HK-2 (cell line): ENCODE data around the gene EFR3B.

Source experiments
- DNase-seq: peaks from one replicate; pipeline ENCODE4 v3.0.0-alpha.2; 2018; ENCODE audit not compliant: unreplicated experiment

The EFR3B gene

DNA sequence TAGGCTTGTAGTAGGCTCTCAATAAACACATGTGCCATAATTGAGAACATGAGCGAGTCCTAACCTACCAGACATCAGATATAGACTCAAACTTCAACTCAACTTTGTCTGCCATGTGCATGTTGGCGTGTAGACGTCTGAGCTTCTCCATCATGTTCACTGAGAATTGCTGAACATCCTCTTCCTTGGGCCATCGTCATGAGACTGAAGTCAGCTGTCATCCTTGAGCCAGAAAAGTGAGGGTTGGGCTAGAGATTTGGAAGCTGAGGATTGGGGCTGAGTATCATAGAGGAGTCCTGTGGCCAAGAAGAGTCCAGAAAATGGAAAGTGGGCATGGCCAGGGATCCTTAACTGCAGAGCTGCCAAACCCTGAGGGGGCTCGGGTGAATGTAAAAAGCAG is 7.8 kb upstream of the EFR3B start:
- DNase-seq: no peak

DNA sequence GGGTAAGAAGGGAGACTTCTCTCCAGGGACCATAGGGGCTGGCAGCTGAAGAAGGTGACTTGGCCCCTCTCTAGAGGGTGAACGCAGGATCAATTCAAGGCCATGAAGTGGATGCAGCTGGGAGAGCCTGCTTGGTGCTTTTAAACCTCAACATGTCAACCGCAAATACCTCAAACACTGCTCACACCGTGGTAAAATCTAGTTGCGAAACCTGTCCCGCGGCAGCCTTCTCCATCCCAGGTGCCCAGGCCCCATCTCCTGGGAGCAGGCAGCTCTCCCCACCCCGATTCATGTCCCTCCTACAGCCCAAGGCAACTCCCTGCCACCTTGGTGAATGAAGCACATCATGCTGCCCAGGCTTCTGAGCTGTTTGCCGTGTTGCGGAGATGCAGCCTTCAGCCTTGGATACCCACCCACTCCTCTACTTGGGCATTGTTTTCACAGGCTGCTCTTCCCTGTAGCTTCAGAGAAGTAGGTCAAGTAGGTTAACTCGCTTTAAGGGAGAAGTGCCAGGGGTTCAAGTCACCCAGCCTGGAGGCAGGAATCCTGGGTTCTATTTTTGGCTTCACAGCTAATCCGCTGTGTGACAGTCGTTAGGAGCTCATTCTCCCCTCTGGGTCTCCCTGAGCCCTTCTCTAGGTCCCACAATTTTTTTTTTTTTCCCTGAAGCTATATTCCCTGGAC is 6.2 kb upstream of the EFR3B start:
- DNase-seq: no peak

DNA sequence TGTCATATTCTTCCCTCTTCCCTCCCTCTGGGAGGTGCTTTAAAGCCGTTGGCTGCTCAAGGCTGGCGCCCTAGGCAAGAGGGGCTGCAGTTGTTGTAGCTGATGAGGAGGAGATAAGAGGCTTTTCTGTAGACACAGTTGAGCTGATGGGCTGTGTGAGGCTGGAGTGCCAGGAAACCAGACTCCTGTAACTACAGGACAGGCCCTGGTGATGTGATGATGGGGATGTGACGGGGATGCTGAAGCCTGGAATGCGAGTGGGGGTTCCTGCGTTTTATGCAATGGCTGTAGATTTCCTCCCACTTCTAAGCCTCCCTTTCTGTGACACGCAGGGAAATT is 5.7 kb upstream of the EFR3B start:
- DNase-seq: no peak

DNA sequence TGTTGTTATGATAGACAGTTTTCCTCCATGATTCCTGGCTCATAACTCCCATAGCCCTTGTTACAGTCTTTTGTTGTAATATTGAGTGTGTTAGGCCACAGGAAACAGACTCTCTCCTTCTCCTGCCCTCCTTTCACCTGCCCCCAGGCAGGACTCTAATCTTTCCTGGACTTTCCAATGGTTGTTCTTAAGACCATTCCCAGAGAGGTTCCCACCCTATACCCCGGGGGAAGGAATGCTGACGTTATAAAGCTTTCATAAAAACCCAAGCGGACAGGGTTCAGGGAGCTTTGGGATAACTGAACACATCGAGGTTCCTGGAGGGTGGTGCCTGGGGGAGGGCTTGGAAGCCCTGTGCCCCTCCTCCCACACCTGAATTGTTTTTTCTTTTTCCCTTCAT is 2.8 kb upstream of the EFR3B start:
- no peak for DNase-seq

DNA sequence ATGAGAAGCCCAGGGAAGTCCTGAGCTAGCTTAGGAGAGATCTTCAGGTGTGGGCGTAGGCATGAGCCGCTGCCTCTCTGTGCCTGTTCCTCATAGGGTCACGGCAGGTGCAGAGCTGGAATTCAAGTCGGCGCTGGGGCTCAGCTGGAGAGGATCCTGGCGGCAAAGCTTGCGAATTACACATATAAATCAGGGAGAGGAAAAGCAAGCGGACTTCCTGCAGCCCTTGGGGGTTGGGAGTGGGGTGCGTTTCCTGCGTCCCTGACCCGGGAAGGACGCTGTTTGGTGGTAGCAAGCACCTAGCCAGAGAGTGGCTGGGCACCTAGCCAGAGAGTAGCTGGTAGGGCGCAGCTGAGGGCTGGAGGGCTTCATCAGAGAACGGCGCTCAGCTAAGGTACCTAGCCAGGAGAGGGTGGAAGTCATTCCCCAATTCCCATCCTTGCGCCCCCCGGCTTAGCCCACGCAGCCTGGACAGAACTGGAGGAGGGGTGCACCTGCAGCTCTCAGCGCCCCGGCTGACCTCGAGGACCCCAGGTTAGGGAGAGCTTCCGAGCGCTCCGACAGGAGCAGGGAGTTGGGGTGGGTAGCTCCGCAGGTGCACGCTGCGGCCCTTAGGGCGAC is 459 bp upstream of the EFR3B start:
- DNase-seq: peak; percentile 51

DNA sequence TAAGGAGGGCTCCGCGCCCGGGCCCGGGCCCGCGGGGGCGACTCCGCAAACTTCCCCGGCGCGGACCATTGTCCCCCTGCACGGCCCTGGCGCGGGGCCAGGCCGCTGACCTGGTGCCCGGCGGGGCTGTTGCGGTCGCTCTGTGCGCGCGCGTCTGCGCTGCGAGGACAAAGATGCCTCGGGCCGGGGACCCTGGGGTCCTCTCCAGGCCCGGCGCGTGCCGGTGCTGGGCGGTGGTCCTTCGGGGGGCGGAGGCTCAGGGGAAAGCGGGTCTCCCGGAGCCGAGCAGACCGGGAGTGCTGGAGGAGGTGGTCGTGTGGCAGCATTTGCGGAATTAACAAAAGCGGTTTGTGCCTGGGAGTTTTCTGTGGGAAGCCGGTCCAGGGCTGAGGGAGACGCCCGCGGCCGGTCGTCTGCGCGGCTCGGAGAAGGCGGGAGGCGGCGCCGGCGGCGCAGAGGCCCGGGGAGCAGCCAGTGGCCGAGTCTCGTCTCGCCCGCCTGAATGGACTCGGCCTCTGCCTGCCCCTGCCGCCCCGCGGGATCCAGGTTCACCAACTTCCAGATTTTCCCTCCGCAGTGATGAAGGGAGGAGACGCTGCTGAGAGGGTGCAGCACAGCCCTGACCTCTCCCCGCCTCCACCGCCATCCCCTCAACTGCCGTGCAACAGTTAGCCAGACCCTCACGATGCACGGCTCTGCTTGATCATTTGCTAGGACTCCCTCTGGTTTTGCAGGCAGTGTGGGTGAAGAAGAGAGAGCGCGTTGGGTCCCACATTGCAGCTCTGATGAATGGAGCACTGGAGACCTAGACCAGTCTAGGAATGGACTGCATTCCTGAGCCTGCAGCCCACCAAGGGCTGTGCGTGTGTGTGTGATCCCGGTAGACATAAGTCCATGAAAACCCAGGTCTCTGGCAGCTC is 705 bp downstream of the EFR3B start:
- DNase-seq: peak; percentile 36

DNA sequence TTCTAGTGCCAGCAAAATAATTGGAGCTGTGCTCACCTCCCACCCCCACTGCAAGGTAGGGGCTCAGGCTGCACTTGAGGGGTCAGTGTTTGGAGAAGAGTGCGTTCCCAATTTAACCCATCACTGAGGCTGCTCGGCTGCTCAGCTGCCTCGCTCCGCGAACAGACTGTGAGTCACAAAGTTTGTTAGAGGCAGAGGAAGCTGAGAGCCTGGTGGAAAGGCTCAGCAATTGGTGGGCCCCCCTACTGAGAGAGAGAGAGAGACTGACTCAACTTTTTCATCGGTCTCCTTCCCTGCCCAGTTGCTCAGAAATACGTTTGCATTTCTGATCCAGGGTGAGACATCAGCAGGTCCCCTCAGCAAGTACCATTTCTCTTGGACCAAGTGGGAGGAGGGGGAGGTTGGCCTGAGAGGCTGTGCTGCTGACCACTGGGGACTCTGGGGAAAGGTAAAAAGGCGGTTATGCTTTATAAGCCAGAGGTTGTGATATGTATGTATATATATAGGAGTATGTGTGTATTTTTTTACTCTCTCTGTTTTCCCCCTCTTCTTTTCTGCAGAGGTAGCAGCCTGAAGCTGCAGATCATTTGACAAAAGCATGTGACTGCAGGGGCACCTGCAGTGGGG is 1.5 kb downstream of the EFR3B start:
- peak; percentile 66 for DNase-seq

DNA sequence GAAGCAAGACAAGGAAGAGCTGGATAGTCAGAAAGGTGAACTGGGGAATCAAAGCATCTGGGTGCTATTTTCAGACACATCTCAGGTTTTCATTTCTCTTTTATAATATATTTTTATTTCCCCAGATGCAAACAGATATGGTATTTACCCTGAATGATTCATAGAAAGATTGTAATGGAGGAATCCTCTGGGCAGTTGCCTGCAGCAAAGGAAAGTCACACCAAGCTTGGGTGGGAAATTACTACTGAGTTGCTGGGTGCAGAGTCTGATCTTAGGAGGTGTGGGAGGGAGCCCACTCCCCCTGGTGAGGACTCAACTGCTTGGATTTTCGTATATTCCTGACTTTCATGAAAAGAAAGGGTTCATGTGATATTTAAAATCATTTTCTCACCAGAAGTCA is 2.1 kb downstream of the EFR3B start:
- DNase-seq: no peak

DNA sequence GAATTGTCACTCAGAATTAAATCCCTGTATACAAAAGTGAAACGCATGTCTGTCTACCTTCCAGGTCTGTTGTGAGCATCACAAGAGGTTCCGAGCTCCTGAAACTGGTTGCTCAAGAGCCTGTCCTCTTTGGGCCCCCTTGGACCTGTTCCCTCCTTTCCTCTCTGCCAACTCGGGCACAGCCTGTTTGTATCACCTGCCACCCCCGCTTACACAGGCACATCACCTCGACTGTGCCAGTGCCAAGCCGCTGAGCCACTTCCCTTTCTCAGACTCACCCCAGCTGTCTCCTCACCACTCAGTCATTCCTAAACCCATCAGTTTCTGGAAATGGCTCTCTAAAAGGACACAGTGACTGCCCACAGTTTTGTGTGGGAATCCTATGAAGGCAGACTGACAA is 3.1 kb downstream of the EFR3B start:
- no peak for DNase-seq

DNA sequence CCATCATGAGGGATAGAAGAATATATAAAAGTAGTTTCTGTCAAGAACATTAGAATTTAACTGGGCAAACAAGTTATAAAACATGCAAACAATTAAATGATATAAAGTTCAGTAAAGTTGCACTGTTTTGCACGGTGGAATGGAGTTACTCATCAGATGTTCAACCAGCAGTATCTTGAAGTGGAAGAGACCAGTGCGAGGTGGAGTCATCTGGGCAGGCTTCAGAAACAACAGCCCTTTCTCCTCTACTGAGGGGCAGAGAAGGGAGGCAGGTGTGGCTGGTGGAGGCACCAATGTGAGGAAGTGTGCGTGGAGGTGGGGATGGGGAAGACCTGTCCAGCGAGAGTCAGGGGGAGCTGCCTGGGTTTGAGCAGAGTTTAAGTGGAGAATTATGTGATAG is 7.5 kb downstream of the EFR3B start:
- DNase-seq: no peak

DNA sequence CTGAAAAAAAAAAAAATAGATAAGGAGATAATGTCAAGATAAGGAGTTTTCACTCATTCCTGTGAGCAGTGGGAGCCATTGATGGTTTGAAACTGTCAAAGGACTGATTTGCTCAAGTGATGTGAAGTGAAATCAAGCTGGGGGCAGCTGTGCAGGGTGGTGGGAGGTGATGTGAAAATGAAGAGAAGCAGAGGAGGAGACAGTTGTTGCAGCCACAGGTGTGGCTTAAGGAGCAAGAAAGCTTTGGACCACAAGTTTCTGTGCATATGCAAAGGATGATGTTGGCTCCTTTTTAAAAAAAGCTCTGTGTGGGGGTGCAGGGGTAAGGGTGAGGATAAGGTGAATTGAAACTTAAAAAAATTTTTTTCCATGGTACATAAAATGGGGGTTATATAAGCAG is 8.3 kb downstream of the EFR3B start:
- no peak for DNase-seq

DNA sequence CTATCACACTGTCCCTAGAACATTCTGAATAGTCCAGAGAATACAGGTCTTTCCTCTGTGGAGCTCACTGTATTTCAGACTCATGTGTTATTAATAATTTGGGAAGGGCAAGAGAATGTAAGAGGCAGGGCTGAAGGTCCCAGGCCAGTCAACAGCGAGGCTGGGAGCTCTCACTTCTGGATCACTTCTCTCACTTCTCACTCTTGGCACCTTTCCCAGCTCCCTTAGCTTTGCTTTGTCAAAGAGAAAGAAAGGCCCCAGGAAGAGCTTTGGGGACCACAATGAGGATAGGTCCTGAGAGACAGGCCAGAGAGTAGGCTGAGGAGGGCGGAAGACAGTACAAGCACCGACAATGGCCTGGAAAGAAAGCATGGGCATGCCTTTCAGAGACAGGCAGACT is 11.2 kb downstream of the EFR3B start:
- DNase-seq: no peak

DNA sequence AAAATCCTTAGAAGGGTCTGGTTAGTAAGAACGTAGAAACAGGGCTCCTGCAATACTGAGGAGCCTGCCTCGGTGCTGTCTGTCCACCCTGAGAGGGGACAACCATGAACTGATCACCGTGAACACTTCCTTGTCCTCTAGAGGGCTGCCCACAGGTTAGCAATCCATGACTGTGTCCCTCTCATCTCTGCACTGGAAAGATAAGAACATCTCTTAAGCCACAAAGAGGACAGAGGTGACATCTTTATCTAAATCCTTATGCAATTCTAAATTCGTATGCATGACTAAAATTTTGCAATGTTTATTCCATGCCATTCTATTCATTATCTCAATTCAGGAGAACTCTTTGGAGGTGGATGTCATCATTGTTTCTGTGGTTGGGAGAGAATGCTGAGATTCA is 12.8 kb downstream of the EFR3B start:
- no peak for DNase-seq

DNA sequence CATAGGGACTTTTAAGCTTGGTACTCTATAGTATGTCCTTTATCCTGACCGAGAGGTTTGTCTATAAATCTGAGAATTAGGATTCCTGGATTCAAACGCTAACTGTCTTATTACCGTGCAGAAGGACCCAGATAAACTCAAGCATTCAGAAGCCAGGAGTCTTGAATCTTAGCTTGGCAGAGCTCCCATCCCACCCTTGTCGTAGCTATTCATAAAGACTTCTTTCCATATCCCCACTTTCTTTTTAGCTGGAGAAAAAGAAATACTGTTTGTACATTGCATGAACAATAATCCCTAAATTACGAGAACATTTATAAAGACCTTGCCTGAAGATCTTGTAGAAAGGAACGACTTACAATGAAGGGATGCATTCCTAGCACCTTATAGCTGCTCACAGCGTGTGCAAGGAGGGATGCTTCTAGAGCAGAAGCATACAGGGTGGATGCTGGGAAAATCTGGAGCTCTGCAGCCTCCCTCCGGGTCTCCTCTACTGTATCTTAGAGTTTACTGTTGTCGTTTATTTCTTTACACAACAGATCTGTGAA is 13.6 kb downstream of the EFR3B start:
- DNase-seq: no peak

DNA sequence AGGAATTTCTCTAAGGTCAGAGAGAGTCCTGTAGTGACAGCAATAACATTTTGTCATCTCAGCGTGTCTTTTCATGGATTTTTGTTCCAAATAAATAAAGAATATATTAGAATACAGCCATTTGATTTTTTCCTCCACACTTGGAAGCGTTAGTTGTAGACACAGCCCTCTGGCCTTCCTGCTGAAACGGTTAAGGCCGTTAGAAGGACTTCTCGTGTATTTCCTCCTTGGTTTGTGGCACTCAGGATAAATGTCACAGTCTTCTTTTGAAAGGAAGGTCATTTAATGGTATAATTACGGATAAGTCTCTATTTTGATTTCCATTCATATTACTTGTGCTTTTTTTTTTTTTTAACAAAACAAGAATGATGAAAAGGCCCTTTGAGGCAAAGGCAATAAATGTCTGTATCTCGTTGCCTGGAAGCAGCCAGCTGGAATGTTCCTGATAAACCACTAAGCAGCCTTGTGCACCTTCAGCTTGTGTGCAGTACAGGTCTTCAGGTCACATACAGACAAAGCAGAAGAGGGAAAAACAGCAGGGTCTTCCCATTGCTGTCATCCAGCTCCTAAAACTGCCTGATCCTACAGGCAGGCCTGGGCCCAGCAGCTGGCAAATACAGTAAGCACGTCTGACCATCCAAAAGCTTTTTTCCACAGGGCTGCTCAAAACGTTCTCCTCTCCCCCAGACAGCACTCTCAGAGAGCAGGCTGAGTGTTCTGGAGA is 14.4 kb downstream of the EFR3B start:
- DNase-seq: no peak

DNA sequence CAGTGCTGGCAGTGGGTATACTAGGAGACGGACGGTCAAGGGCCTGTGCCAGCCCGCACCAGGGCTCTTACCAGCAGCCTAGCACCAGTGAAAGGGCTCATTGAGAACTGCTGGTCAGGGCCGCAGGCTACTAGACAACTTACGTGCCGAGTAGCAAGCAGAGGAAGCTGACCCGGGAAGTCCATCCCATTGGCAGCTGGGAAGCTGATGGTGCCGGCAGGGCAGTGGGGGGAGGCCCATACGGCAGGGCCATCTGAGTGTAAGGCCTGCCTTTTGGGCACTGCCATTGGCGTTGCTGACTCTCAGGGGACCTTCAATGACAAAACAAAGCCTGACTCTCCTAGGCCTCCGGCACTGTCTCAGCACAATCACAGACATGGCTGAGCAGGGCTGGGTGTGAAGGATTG is 20.6 kb downstream of the EFR3B start:
- no peak for DNase-seq

DNA sequence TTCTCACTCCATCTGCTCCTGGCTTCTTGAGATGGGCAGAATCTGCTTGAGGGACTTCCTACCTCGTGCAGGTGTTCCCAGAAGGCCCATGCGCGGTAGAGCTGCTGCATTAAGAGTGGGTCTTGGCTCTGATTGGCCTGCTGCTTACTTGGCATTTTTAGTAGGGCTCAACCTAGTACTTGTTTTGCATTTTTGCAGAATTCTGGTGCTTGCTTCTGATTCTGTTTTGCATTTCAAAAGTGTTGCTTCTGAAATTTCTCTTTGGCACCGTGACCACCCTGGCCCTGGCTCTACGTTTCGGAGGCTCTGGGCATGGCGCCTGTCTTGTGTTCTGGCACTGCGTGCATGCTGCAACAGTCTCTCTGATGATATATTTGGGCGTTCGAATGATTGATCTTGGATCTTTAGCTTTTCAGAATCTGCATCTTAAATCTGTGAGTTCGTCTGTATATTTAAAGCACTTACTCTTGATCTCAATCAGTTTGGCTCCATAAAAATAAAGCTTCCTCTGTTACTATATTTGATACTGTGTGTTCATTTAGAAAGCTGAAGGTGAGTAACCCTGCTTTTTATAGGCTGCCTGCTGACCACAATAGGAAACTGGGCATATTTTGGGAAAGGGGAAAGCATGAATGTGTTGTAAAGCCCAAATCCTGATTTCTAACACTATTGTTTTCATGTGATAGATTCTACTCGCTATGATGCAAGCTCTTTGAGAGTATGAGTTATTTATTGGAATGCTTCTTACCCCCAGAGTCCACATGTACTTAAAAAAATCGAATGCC is 22.2 kb downstream of the EFR3B start:
- no peak for DNase-seq

DNA sequence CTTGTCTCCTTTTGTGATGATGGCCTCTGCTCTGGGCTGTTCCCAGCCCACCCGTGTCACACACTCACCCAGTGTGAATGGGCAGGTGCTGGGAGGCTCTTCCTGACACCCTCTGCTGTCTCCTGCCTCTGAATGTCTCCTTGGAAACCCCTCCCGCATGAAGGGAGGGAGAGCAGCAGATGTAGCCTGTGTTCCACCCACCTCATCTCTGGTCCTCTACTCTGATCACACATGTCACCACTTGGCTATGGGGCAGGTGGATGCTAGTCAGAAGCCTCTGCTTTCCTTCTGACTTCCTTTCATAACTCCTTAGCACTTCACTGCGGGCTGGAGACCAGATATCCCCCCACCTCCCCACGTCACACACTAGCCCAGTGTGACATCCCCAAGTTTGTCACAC is 23.9 kb downstream of the EFR3B start:
- no peak for DNase-seq

DNA sequence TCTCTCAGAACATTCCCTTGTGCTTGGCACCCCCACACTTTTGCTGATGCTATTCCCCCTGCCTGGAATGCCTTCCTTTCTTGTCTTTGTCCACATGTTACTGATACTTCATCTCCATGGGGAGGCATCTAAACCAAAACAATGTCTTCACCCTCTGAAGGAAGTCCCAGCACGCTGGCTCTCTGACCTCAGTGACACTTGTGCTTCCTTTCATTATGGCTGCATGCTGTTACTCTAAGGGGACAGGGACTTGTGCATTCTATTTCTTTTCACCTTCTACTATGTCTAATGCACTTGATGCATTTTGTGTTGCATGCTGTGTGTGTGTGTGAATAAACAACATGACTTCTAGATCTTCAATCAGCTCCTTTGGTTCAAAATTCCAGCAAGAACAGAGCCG is 24.6 kb downstream of the EFR3B start:
- no peak for DNase-seq

DNA sequence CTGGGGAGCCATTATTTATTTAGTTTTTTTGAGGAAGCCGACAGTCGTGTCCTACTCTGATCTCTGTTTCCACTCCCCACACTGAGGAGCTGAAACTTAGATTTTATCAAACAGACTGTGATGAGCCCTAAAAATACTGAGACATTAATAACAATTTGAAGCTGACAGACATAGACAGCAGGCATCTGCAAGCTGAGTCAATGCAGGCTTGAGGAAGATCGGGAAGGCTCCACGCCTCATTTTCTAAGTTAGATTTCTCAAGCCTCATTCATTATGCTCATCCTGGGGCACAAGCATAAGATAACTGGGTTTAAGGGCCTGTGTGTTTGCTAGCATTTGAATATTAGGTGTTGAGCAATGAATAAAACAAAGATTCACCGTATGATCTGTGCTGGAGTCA is 26.3 kb downstream of the EFR3B start:
- no peak for DNase-seq

DNA sequence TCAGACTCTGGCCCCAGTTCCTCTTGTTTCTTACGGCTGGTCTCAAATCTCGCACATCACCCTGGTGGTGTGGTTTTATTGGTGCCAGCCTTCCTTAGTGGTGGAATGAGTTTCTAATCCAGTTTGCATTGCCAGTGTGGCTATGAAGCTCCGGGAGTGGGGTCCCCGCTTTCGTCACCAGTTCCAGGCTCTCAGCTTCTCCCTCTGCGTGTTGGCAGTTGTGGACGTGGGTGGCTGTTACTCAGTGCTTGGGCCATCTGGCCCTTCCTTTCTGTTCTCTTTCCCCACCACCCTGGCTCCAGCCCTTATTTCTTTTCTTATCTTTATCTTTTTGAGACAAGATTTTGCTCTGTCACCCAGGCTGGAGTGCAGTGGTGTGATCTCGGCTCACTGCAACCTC is 30.1 kb downstream of the EFR3B start:
- DNase-seq: no peak
